ENCODE data around the gene CD48. TPM values are rescaled to one million over a fixed set of nuclear protein-coding genes. Genes with fewer than 3 reads are reported as not detected.
A peak's percentile ranks its signal among the peaks of the same experiment; 100 is the strongest.
"Not testable (repeated sequence)": the region's sequence is repeated elsewhere in the genome, so short reads cannot be mapped to it uniquely, and the experiment has no call there.

The CD48 gene
- total RNA-seq, 1 donor from 2014 or later = 26.3 TPM

DNA sequence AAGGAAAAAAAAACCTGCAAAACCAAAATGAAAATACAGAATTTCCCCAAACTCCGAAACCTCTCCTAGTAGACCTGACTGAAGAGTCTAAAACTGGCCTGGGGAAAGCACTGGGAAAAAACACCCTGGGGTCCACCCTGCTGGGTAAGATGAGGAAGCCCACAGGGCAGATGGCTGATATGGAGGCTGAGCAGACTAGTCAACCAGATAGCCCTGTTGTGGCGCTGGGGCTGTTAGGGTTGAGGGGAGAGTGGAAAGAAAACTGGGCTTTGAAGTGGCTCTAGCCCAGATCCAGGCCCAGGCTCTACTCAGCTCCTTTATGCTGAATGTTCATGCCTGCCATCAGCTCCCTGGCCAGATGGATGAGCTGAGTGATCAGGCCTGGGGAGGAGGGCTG is 58.0 kb downstream of the CD48 start:
- no peak for TF ChIP-seq CTCF (IDR thresholded peaks at IDR 0.05)
- no peak overlapping the region for H3K4me3 ChIP-seq
- H3K27ac ChIP-seq = no peak overlapping the region
- intact Hi-C loops (cut with DNase I) = no loop called here
- ATAC-seq (no peak), DNase-seq (no peak)
- no peaks in the 10 kb centered on the region for H3K9me3 ChIP-seq
- H3K27me3 ChIP-seq (ENCODE audit: low read depth) = no peaks in the 10 kb centered on the region
- no peaks in the 10 kb centered on the region for H3K36me3 ChIP-seq
- H3K4me1 ChIP-seq = peaks cover 9% of the 10 kb centered on the region

- Histone ChIP-seq H3K4me3 (no peak overlapping the region), H3K27me3 (ENCODE audit: low read depth) (no peaks in the 10 kb centered on the region), H3K27ac (no peak overlapping the region), H3K36me3 (no peaks in the 10 kb centered on the region), H3K9me3 (no peaks in the 10 kb centered on the region), H3K4me1 (peaks cover 9% of the 10 kb centered on the region)
- ATAC-seq = no peak
- intact Hi-C loops (cut with DNase I) = no loop called here
- DNase-seq = no peak
- TF ChIP-seq CTCF (IDR thresholded peaks at IDR 0.05) = no peak
These were observed 58.5 kb downstream of the CD48 start for GRCh38 chr1:160652924-160653619.

GRCh38 chr1:160652065-160652641 is 59.5 kb downstream of the CD48 start:
- ATAC-seq; DNase-seq; H3K27ac ChIP-seq; H3K36me3 ChIP-seq; H3K9me3 ChIP-seq; H3K4me3 ChIP-seq; intact Hi-C loops (cut with DNase I); H3K27me3 ChIP-seq (ENCODE audit: low read depth): not testable (repeated sequence)
- H3K4me1 ChIP-seq = peaks cover 11% of the 10 kb centered on the region

DNA sequence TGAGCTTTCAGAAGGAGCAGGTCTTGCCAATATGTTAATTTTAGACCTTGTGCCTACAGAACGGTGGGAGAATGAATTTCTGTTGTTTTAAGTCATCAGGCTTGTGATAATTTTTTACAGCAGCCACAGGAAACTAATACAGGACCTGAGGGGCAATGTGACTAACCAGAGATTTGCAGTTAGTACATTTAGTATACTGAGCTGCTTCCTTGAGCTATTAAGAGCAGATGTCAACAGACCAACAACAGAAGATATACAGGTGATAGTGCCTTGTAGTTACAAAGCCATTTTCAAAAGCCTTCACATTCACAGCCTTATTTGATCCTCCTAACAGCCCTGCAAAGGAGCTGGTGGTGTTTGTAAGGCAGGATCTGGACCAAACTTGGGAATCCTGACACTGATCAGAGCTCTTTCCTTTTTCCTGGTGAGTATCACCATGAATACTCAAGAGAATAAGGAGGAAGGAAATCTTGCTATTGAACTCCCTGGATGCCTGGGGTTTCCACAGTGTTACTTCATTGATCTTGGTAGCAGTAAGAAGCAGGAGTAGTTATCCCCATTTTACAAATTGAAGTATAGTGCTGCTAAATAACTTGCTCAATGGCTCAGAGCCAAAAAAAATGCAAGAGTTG is 60.1 kb downstream of the CD48 start:
- no peaks in the 10 kb centered on the region for H3K36me3 ChIP-seq
- peaks cover 17% of the 10 kb centered on the region for H3K4me1 ChIP-seq
- no peak for TF ChIP-seq CTCF (IDR thresholded peaks at IDR 0.05)
- H3K4me3 ChIP-seq = no peak overlapping the region
- DNase-seq (no peak), ATAC-seq (no peak)
- H3K27ac ChIP-seq = no peak overlapping the region
- H3K27me3 ChIP-seq (ENCODE audit: low read depth) = no peaks in the 10 kb centered on the region
- no peaks in the 10 kb centered on the region for H3K9me3 ChIP-seq
- intact Hi-C loops (cut with DNase I) = no loop called here

DNA sequence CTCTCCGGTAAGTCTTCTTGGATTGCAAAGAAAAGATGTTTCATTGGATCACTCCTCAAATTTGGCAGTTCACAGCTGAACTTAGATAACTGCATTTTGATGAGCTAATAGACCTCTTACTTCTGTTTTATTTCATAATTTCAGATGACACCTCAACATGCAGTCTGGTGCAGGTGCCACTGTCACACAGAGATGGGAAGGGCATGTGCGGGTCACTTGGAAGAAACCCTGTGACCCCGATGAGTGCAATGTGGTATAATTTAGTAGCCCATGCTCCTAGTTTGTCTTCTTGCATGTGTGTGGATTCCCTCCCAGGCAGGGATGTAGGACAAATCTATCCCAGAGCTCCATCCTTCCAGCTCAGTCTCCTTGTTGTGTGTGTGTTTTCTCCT is 64.3 kb downstream of the CD48 start:
- Histone ChIP-seq H3K27ac (peak overlapping the region; percentile 47), H3K36me3 (no peaks in the 10 kb centered on the region), H3K9me3 (no peaks in the 10 kb centered on the region), H3K4me1 (peaks cover 21% of the 10 kb centered on the region), H3K27me3 (ENCODE audit: low read depth) (no peaks in the 10 kb centered on the region), H3K4me3 (peak overlapping the region; percentile 34)
- intact Hi-C loops (cut with DNase I) = no loop called here
- no peak for TF ChIP-seq CTCF (IDR thresholded peaks at IDR 0.05)
- DNase-seq (no peak), ATAC-seq (peak in 1 of 2 donors; percentile 16)
